B cell (primary cell): ENCODE measurements around the gene MTMR4. TPM values are rescaled to one million over a fixed set of nuclear protein-coding genes. Genes with fewer than 3 reads are reported as not detected.

Experiments used
- ATAC-seq: fragments of 200-7000 bp; cut with Tn5 transposase; one replicate; pipeline ENCODE4 v1.10.0; 2021; ENCODE audit warnings: low read depth, mild to moderate bottlenecking, moderate number of reproducible peaks, moderate library complexity
- CTCF ChIA-PET: fragments of 350-600 bp; sonication (Branson Sonifier 250); formaldehyde crosslinking; loops from one replicate; lab custom pipeline; 2021; ENCODE audit warnings: antibody characterized with exemption, inconsistent platforms; lab: Charles Lee
- POLR2A ChIA-PET: fragments of 350-600 bp; sonication (Branson Sonifier 250); formaldehyde crosslinking; loops from one replicate; lab custom pipeline; 2021; ENCODE audit warnings: antibody characterized with exemption; lab: Charles Lee
- DNase-seq: peaks from one replicate; pipeline ENCODE4 v3.0.0; 2013
- H2AFZ ChIP-seq: 2 replicates; pipeline ENCODE4 v1.6.1; 2012; ENCODE audit warnings: mild to moderate bottlenecking, low read depth, low read length; ENCODE audit not compliant: insufficient read depth, poor library complexity, severe bottlenecking
- H3K27ac ChIP-seq, 2 donors: 1 replicate in 1 of 2; 2 replicates in 1 of 2; pipeline ENCODE4 v1.5.1; 2012 to 2013; ENCODE audit warnings: low read length in 2 of 2, mild to moderate bottlenecking in 2 of 2, moderate library complexity in 1 of 2
- H3K27me3 ChIP-seq, 4 experiments: fragments of 200-600 bp in 1 of 4; sonication (generic) in 1 of 4; replicated peaks in 1 of 4; 1 replicate in 2 of 4; 2 replicates in 2 of 4; pipeline versions ENCODE4 v1.6.1 to v1.7.0; 2013 to 2016; ENCODE audit warnings: low read length in 3 of 4, mild to moderate bottlenecking in 2 of 4, mixed read lengths in 1 of 4, moderate library complexity in 1 of 4; ENCODE audit not compliant: insufficient read depth in 4 of 4, control insufficient read depth in 3 of 4; ENCODE audit errors: control extremely low read depth in 1 of 4
- H3K36me3 ChIP-seq, 2 experiments: replicated peaks in 1 of 2; 1 replicate in 1 of 2; 2 replicates in 1 of 2; pipeline versions ENCODE4 v1.6.1 to v1.7.1; 2013; ENCODE audit warnings: low read length in 1 of 2; ENCODE audit not compliant: insufficient read depth in 2 of 2, control insufficient read depth in 1 of 2; ENCODE audit errors: control extremely low read depth in 1 of 2, extremely low read depth in 1 of 2
- H3K4me1 ChIP-seq, 2 donors: fragments of 200-600 bp in 1 of 2; sonication (generic) in 1 of 2; 1 replicate in 1 of 2; 2 replicates in 1 of 2; pipeline versions ENCODE4 v1.5.1 to v1.6.1; 2013 to 2017; ENCODE audit warnings: low read length in 2 of 2; ENCODE audit not compliant: control insufficient read depth in 2 of 2, insufficient read depth in 2 of 2
- H3K4me2 ChIP-seq: replicated peaks from 2 replicates; pipeline ENCODE3; 2012; ENCODE audit warnings: mild to moderate bottlenecking, low read depth, low read length; ENCODE audit not compliant: poor library complexity, severe bottlenecking
- H3K4me3 ChIP-seq, 5 experiments: fragments of 200-600 bp in 1 of 5; sonication (generic) in 1 of 5; 1 replicate in 3 of 5; 2 replicates in 2 of 5; pipeline versions ENCODE4 v1.5.1 to v1.7.0; 2011 to 2016; ENCODE audit warnings: low read length in 4 of 5, mild to moderate bottlenecking in 4 of 5, low read depth in 2 of 5, control low read depth in 1 of 5, moderate library complexity in 1 of 5; ENCODE audit not compliant: insufficient read depth in 1 of 5; ENCODE audit errors: control extremely low read depth in 1 of 5, extremely low read depth in 1 of 5
- H3K79me2 ChIP-seq: fragments of 200-600 bp; sonication (generic); one replicate; pipeline ENCODE4 v1.6.0; 2016; ENCODE audit warnings: low read length; ENCODE audit not compliant: control insufficient read depth, insufficient read depth
- H3K9ac ChIP-seq: fragments of 200-600 bp; sonication (generic); 2 replicates; pipeline ENCODE4 v1.6.1; 2017; ENCODE audit warnings: mild to moderate bottlenecking, low read length, moderate library complexity
- H3K9me3 ChIP-seq, 3 donors: one replicate each; pipeline versions ENCODE4 v1.6.1 to v1.7.1; 2013; ENCODE audit warnings: low read length in 2 of 3; ENCODE audit not compliant: control insufficient read depth in 2 of 3, insufficient read depth in 1 of 3; ENCODE audit errors: control extremely low read depth in 1 of 3
- H4K20me1 ChIP-seq: 2 replicates; pipeline ENCODE4 v1.6.0; 2012; ENCODE audit warnings: mild to moderate bottlenecking, low read length; ENCODE audit not compliant: insufficient read depth, control insufficient read depth, poor library complexity, severe bottlenecking
- H3K27ac Mint-ChIP-seq: one replicate; pipeline ENCODE4 v1.8.0; 2021; ENCODE audit warnings: mixed read lengths
- H3K27me3 Mint-ChIP-seq: one replicate; pipeline ENCODE4 v1.8.0; 2021; ENCODE audit warnings: mixed read lengths
- H3K4me1 Mint-ChIP-seq: one replicate; pipeline ENCODE4 v1.8.0; 2021; ENCODE audit warnings: mixed read lengths
- H3K4me3 Mint-ChIP-seq: one replicate; pipeline ENCODE4 v1.8.0; 2021; ENCODE audit warnings: mixed read lengths
- H3K9me3 Mint-ChIP-seq: one replicate; pipeline ENCODE4 v1.8.0; 2022; ENCODE audit warnings: mixed read lengths; ENCODE audit not compliant: insufficient read depth
- CTCF ChIP-seq: fragments of 200-600 bp; IDR thresholded peaks from one replicate; pipeline ENCODE4 v1.8.0; 2022; ENCODE audit warnings: antibody characterized with exemption, mild to moderate bottlenecking
- EZH2 ChIP-seq: IDR thresholded peaks from 2 replicates; pipeline ENCODE4 v1.6.1; 2012; ENCODE audit warnings: borderline replicate concordance, low read depth, mild to moderate bottlenecking, moderate library complexity, low read length; ENCODE audit not compliant: insufficient read depth, poor library complexity, severe bottlenecking
- WGBS: methylation state at CpG from one replicate; pipeline ENCODE4 v1.1.5; 2013; ENCODE audit warnings: missing lambda C conversion rate; ENCODE audit not compliant: insufficient coverage; 5-methylcytosine and 5-hydroxymethylcytosine counted together
- intact Hi-C: fragments of 100-400 bp; cut with micrococcal nuclease; formaldehyde crosslinking; loops from one replicate; pipeline ENCODE4 v1.10.0; 2022
- polyA plus RNA-seq: library from polyadenylated mRNA; depleted of rRNA; stranded (reverse); fragments of >200 nt; gene quantifications from 2 replicates; pipeline ENCODE4 v1.2.3, GENCODE V29; 2012
- total RNA-seq, 2 donors: library from RNA; stranded (reverse); fragments of 120-200 nt in 1 of 2; gene quantifications; 1 replicate in 1 of 2; 2 replicates in 1 of 2; pipeline versions ENCODE4 v1.2.3 to v1.2.4, GENCODE V29; 2013 to 2022

Gene MTMR4
- total and polyA plus RNA-seq, 2 donors (not counting 1 experiment from before 2014, with no cell fraction given) = 35.2 to 84.7 TPM

DNA sequence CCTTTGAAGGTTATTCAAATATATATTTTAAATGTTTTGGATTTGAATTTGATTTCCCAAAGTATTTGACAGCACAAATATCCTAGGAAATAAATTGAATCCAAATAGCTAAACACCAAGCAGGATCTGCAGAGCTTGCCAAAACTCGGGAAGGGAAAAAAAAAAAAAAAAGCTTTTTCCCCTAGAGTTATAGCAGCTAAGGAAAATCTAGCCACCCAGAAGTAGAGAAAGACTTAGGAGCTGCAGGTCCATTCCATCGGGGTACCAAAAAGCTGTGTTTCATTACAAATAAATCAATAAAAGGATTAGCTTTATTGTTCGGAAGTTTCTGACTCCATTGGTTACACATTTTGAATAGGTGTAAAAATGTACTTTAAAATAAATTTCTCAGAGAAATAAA is 45.5 kb downstream of the MTMR4 start:
- WGBS = no CpG with 5 or more reads among the region's 3 CpGs

GRCh38 chr17:58455491-58455890 is 58.9 kb downstream of the MTMR4 start:
- H3K4me1 Mint-ChIP-seq = no peaks in the 10 kb centered on the region
- H4K20me1 ChIP-seq = no peaks in the 10 kb centered on the region
- H2AFZ ChIP-seq = no peak overlapping the region
- no peak overlapping the region for H3K4me3 ChIP-seq
- ATAC-seq (no peak), DNase-seq (no peak)
- POLR2A ChIA-PET = no interaction called here
- intact Hi-C loops = no loop called here
- TF ChIP-seq EZH2 = no peak
- TF ChIP-seq CTCF = no peak
- no peak overlapping the region for H3K27ac Mint-ChIP-seq
- H3K9me3 Mint-ChIP-seq = no peaks in the 10 kb centered on the region
- CTCF ChIA-PET = interaction anchor here (0.8 to 1.4 kb wide), 2 partner anchors 33 to 138 kb away, joined by 3 read pairs; partner anchors contain the start of gene HSF5
- H3K9ac ChIP-seq = no peak overlapping the region
- H3K27ac ChIP-seq = no peak overlapping the region
- no peaks in the 10 kb centered on the region for H3K79me2 ChIP-seq
- H3K9me3 ChIP-seq = no peaks in the 10 kb centered on the region
- no peak overlapping the region for H3K4me2 ChIP-seq
- no peaks in the 10 kb centered on the region for H3K27me3 ChIP-seq
- H3K4me3 Mint-ChIP-seq = no peak overlapping the region
- H3K27me3 Mint-ChIP-seq = no peaks in the 10 kb centered on the region
- H3K36me3 ChIP-seq = peaks cover 0 to 8% of the 10 kb centered on the region in 2 experiments
- H3K4me1 ChIP-seq = no peaks in the 10 kb centered on the region

More for the DNA sequence above, 45.5 kb downstream of the MTMR4 start:
- no peaks in the 10 kb centered on the region for H3K9me3 ChIP-seq
- no peaks in the 10 kb centered on the region for H3K4me1 ChIP-seq
- CTCF ChIA-PET = interaction anchor here (0.9 kb wide), 1 partner anchor 152 kb away, joined by 3 read pairs; no protein-coding TSS in a partner anchor
- H3K27ac ChIP-seq = no peak overlapping the region
- H3K4me2 ChIP-seq = no peak overlapping the region
- no peak overlapping the region for H2AFZ ChIP-seq
- POLR2A ChIA-PET = no interaction called here
- Mint-ChIP-seq H3K27me3 (no peaks in the 10 kb centered on the region), H3K4me1 (no peaks in the 10 kb centered on the region), H3K9me3 (no peaks in the 10 kb centered on the region), H3K27ac (no peak overlapping the region), H3K4me3 (no peak overlapping the region)
- no peaks in the 10 kb centered on the region for H3K36me3 ChIP-seq
- H4K20me1 ChIP-seq = no peaks in the 10 kb centered on the region
- DNase-seq (no peak), ATAC-seq (no peak)
- no peaks in the 10 kb centered on the region for H3K27me3 ChIP-seq
- no peak overlapping the region for H3K9ac ChIP-seq
- intact Hi-C loops = no loop called here
- TF ChIP-seq CTCF (no peak), EZH2 (no peak)
- H3K79me2 ChIP-seq = no peaks in the 10 kb centered on the region
- no peak overlapping the region for H3K4me3 ChIP-seq
